ENCODE data around the gene SKOR2.
"Not testable (repeated sequence)": the region's sequence is repeated elsewhere in the genome, so short reads cannot be mapped to it uniquely, and the experiment has no call there.

The SKOR2 gene

GRCh38 chr18:47254341-47254939, 3.0 kb upstream of the SKOR2 start:
- DNase-seq: no peak

- no peak for DNase-seq
These were observed 1.7 kb upstream of the SKOR2 start for GRCh38 chr18:47253101-47253654.

- no peak for DNase-seq
These were observed 941 bp downstream of the SKOR2 start for GRCh38 chr18:47250391-47251046.

- DNase-seq: no peak
These were observed 2.0 kb downstream of the SKOR2 start for GRCh38 chr18:47249314-47249981.

GRCh38 chr18:47248604-47249313, 2.7 kb downstream of the SKOR2 start:
- no peak for DNase-seq

GRCh38 chr18:47248115-47248603, 3.3 kb downstream of the SKOR2 start:
- DNase-seq: no peak

GRCh38 chr18:47247416-47248114, 3.9 kb downstream of the SKOR2 start:
- DNase-seq: no peak

GRCh38 chr18:47247036-47247415, 4.4 kb downstream of the SKOR2 start:
- no peak for DNase-seq

GRCh38 chr18:47246027-47246971, 5.2 kb downstream of the SKOR2 start:
- no peak for DNase-seq

- no peak for DNase-seq
These were observed 7.4 kb downstream of the SKOR2 start for GRCh38 chr18:47244086-47244485.

GRCh38 chr18:47235096-47235495, 16.4 kb downstream of the SKOR2 start:
- no peak for DNase-seq

- DNase-seq: no peak
These were observed 24.8 kb downstream of the SKOR2 start for GRCh38 chr18:47226660-47227059.

GRCh38 chr18:47215554-47216138, 35.8 kb downstream of the SKOR2 start:
- DNase-seq: peak; percentile 66 to 67

- DNase-seq: no peak
These were observed 42.3 kb downstream of the SKOR2 start for GRCh38 chr18:47209171-47209570.

- DNase-seq: no peak
These were observed 44.4 kb downstream of the SKOR2 start for GRCh38 chr18:47206945-47207637.

GRCh38 chr18:47204908-47205522, 46.4 kb downstream of the SKOR2 start:
- DNase-seq: peak; percentile 37 to 51

- no peak for DNase-seq
These were observed 47.6 kb downstream of the SKOR2 start for GRCh38 chr18:47203626-47204464.

GRCh38 chr18:47195961-47196360, 55.5 kb downstream of the SKOR2 start:
- DNase-seq: not testable (repeated sequence)

- DNase-seq: no peak
These were observed 59.5 kb downstream of the SKOR2 start for GRCh38 chr18:47191961-47192360.
